GM13976 (cell line): ENCODE data around the gene ZDHHC1.

Source experiments
- DNase-seq: peaks from one replicate; pipeline ENCODE4 v3.0.0; 2012; ENCODE audit warnings: low spot score
- CTCF ChIP-seq: IDR thresholded peaks from 2 replicates; pipeline ENCODE4 v1.5.1; 2012; ENCODE audit warnings: borderline replicate concordance, mild to moderate bottlenecking; ENCODE audit not compliant: insufficient read depth; ENCODE audit errors: extremely low read depth, missing control alignments, control extremely low read depth
- in situ Hi-C: fragments of 300-500 bp; cut with MboI; formaldehyde crosslinking; loops from one replicate; pipeline ENCODE4 v1.12.0; 2022; ENCODE audit warnings: low sequenced_read_pairs, mixed read lengths, inconsistent platforms; ENCODE audit not compliant: unreplicated experiment

The ZDHHC1 gene

GRCh38 chr16:67406111-67406971 lies 9.9 kb downstream of the ZDHHC1 start:
- in situ Hi-C loops: loop anchor here (25.0 kb wide), 2 partner anchors 144 to 444 kb away; partner anchors contain the start of gene CES3
- DNase-seq: no peak
- no peak for TF ChIP-seq CTCF

- TF ChIP-seq CTCF: no peak
- in situ Hi-C loops: loop anchor here (25.0 kb wide), 2 partner anchors 143 to 443 kb away; partner anchors contain the start of gene CES3
- DNase-seq: no peak
These were observed 10.9 kb downstream of the ZDHHC1 start for GRCh38 chr16:67405336-67405735.

DNA sequence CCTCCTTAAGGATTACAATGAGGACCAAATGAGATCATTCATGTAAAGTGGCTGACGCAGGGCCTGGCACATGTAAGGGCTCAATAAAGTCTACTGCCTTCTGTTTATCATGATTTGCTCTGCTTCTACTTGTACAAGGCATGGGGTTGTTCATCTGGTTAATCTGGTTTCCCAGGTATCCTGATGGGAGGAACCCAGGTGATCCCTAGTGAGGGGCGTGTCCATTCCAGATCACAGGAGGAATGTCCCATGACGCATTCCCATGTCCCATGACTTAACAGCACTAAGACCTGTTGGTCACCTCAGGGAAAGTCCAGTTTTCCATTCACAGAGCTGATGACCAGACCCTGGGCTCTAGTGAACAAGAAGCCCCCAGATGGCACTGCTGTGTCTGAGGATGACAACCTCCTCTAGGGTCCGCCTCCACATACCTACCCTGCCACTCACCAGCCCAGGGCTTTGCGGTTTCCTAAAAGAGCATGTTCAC lies 11.5 kb downstream of the ZDHHC1 start:
- in situ Hi-C loops: loop anchor here (25.0 kb wide), 2 partner anchors 142 to 442 kb away; partner anchors contain the start of gene CES3
- TF ChIP-seq CTCF: no peak
- no peak for DNase-seq

DNA sequence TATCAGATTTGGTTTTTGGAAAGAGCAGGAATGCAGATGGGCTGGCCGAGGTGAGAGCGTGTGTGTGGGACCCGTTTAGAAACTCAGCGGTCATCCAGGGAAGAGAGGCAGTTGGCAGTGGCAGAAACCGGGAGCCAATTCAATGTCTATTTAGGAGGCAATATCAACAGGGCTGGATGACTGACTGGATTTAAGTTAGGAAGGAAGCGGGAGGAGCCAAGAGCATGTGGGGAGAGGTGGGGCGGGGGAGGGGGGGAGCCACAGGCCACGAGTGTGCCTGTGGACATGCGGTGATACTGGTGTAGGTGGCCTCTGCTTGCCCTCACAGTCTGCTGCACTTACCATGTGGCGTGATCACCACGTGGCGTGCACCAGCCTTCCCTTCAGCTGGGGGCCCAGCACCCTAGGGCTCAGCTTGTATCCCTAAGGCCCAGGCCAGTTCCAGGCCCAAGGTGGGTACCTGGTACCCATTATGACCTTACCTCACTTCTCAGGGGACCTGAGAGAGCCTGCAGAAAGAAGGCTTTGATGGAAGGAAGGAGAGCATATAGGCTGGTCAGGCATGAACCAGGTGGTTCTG lies 12.2 kb downstream of the ZDHHC1 start:
- in situ Hi-C loops: loop anchor here (25.0 kb wide), 2 partner anchors 142 to 442 kb away; partner anchors contain the start of gene CES3
- no peak for DNase-seq
- TF ChIP-seq CTCF: no peak

DNA sequence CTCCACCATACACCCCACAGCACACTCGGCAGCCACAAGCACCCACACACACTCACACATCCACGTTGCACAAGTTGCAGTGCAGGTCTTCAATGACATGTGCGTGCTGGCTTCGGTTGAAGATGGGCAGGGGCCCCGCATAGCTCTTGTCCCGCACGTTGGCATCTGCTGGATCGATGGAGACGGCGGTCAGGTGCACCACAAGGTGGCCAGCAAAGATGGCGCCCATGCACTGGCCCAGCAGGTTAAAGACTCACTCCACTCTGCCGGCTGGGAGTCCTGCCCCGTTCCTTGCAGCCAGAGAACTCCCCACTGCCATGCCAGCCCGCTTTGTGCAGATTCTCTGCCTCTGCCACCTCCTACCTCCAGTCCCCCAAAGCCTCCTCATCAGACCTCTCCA lies 15.4 kb downstream of the ZDHHC1 start:
- DNase-seq: no peak
- in situ Hi-C loops: loop anchor here (25.0 kb wide), 2 partner anchors 139 to 439 kb away; partner anchors contain the start of gene CES3
- no peak for TF ChIP-seq CTCF
